CD4-positive, alpha-beta T cell (primary cell): ENCODE results near the gene MACROD2. TPM values are rescaled to one million over a fixed set of nuclear protein-coding genes. Genes with fewer than 3 reads are reported as not detected.

Experiments
- ATAC-seq: fragments of 200-7000 bp; cut with Tn5 transposase; one replicate; pipeline ENCODE4 v1.10.0; 2022; ENCODE audit warnings: mild to moderate bottlenecking; ENCODE audit not compliant: poor library complexity
- CTCF ChIA-PET: fragments of 350-600 bp; sonication (Branson Sonifier 250); formaldehyde crosslinking; loops from one replicate; lab custom pipeline; 2021; ENCODE audit warnings: antibody characterized with exemption, inconsistent platforms; lab: Charles Lee
- POLR2A ChIA-PET: fragments of 350-600 bp; sonication (Branson Sonifier 250); formaldehyde crosslinking; loops from one replicate; lab custom pipeline; 2021; ENCODE audit warnings: antibody characterized with exemption, inconsistent platforms; lab: Charles Lee
- DNase-seq, 14 experiments: peaks; one replicate each; pipeline ENCODE4 v3.0.0-alpha.2; 2013 to 2020; ENCODE audit warnings: mixed read lengths in 2 of 14
- H3K27ac ChIP-seq, 2 donors: one replicate each; pipeline versions ENCODE4 v1.5.1 to v1.7.0; 2013; ENCODE audit warnings: low read length in 2 of 2, low read depth in 1 of 2, mild to moderate bottlenecking in 1 of 2
- H3K27me3 ChIP-seq, 2 experiments: 1 replicate in 1 of 2; 2 replicates in 1 of 2; pipeline versions ENCODE4 v1.6.1 to v1.7.0; 2013; ENCODE audit warnings: low read length in 2 of 2, control low read depth in 1 of 2, mild to moderate bottlenecking in 1 of 2, moderate library complexity in 1 of 2; ENCODE audit not compliant: insufficient read depth in 2 of 2, control insufficient read depth in 1 of 2
- H3K36me3 ChIP-seq: one replicate; pipeline ENCODE4 v1.6.1; 2013; ENCODE audit warnings: low read length, control low read depth; ENCODE audit not compliant: insufficient read depth
- H3K4me1 ChIP-seq: one replicate; pipeline ENCODE4 v1.6.1; 2013; ENCODE audit warnings: low read length, control low read depth; ENCODE audit not compliant: insufficient read depth
- H3K4me3 ChIP-seq: one replicate; pipeline ENCODE4 v1.5.1; 2013; ENCODE audit warnings: mild to moderate bottlenecking, low read length, moderate library complexity
- H3K9me3 ChIP-seq, 2 experiments: 1 replicate in 1 of 2; 2 replicates in 1 of 2; pipeline versions ENCODE4 v1.6.1 to v1.7.0; 2013; ENCODE audit warnings: low read length in 2 of 2, mild to moderate bottlenecking in 2 of 2, control low read depth in 1 of 2, moderate library complexity in 1 of 2; ENCODE audit not compliant: control insufficient read depth in 1 of 2, insufficient read depth in 1 of 2
- H3K27ac Mint-ChIP-seq: one replicate; pipeline ENCODE4 v1.8.0; 2020; ENCODE audit warnings: mixed read lengths
- H3K27me3 Mint-ChIP-seq: one replicate; pipeline ENCODE4 v1.8.0; 2021; ENCODE audit warnings: mixed read lengths
- H3K36me3 Mint-ChIP-seq: one replicate; pipeline ENCODE4 v1.8.0; 2021; ENCODE audit warnings: low read depth, mixed read lengths
- H3K4me1 Mint-ChIP-seq: one replicate; pipeline ENCODE4 v1.8.0; 2021; ENCODE audit warnings: low read depth, mixed read lengths
- H3K4me3 Mint-ChIP-seq: one replicate; pipeline ENCODE4 v1.8.0; 2020; ENCODE audit warnings: mild to moderate bottlenecking, mixed read lengths
- H3K9me3 Mint-ChIP-seq: one replicate; pipeline ENCODE4 v1.8.0; 2020; ENCODE audit warnings: mixed read lengths
- CTCF ChIP-seq: fragments of 200-600 bp; IDR thresholded peaks from one replicate; pipeline ENCODE4 v1.8.0; 2022; ENCODE audit warnings: antibody characterized with exemption, mild to moderate bottlenecking
- intact Hi-C, 2 experiments: fragments of 100-400 bp; cut with DNase I in 1 of 2; cut with micrococcal nuclease in 1 of 2; formaldehyde crosslinking; loops; one replicate each; pipeline versions ENCODE4 v1.15.1 to v1.9.0; 2023 to 2025; cut with DNase I, micrococcal nuclease
- total RNA-seq, 174 experiments: library from RNA in 2 of 174; stranded (reverse) in 2 of 174; gene quantifications; one replicate each; pipeline ENCODE4 v1.2.3 and lab custom pipeline; 2021 to 2026

The MACROD2 gene
- total RNA-seq, 2 experiments from 2014 or later, result not detected

DNA sequence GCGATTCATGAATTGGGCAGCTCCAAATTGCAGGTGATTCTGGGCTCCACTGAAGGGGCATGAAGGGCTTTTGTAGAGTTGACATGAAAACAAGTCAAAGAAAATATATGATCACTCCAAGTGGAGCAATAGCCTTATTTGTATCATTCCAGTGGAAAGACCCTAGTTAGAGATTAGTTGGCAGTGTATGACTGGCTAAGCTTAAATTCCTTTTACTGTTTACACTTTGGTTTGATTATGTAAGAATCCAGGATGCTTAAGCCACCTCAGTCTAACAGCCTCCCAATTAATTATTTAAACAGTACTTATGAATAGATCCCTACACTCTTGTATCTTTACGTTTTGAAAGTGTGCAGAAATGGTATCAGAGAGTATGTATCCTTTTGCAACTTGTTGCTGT is 1865.5 kb downstream of the MACROD2 start:
- POLR2A ChIA-PET, result no interaction called here

GRCh38 chr20:15862178-15862577 is 1866.9 kb downstream of the MACROD2 start:
- Histone ChIP-seq H3K4me1 (no peaks in the 10 kb centered on the region), H3K36me3 (no peaks in the 10 kb centered on the region), H3K9me3 (no peaks in the 10 kb centered on the region), H3K27me3 (no peaks in the 10 kb centered on the region), H3K4me3 (no peak overlapping the region), H3K27ac (no peak overlapping the region)
- no peaks in the 10 kb centered on the region for H3K36me3 Mint-ChIP-seq
- ChIA-PET POLR2A (no interaction called here), CTCF (no interaction called here)
- H3K4me1 Mint-ChIP-seq, result no peaks in the 10 kb centered on the region
- no peaks in the 10 kb centered on the region for H3K27me3 Mint-ChIP-seq
- H3K27ac Mint-ChIP-seq, result no peak overlapping the region
- TF ChIP-seq CTCF, result no peak
- H3K9me3 Mint-ChIP-seq, result no peaks in the 10 kb centered on the region
- intact Hi-C loops, result no loop called here
- no peak for ATAC-seq
- H3K4me3 Mint-ChIP-seq, result no peak overlapping the region
- DNase-seq, result no peak

More for the DNA sequence above, 1865.5 kb downstream of the MACROD2 start:
- H3K4me1 ChIP-seq, result no peaks in the 10 kb centered on the region
- intact Hi-C loops, result no loop called here
- TF ChIP-seq CTCF, result no peak
- H3K27ac ChIP-seq, result no peak overlapping the region
- no peaks in the 10 kb centered on the region for H3K36me3 Mint-ChIP-seq
- H3K27ac Mint-ChIP-seq, result no peak overlapping the region
- H3K4me3 ChIP-seq, result no peak overlapping the region
- H3K9me3 Mint-ChIP-seq, result no peaks in the 10 kb centered on the region
- H3K27me3 Mint-ChIP-seq, result no peaks in the 10 kb centered on the region
- DNase-seq, result no peak
- H3K9me3 ChIP-seq, result no peaks in the 10 kb centered on the region
- no peaks in the 10 kb centered on the region for H3K4me1 Mint-ChIP-seq
- no peak for ATAC-seq
- H3K36me3 ChIP-seq, result no peaks in the 10 kb centered on the region
- no peaks in the 10 kb centered on the region for H3K27me3 ChIP-seq
- CTCF ChIA-PET, result no interaction called here
- H3K4me3 Mint-ChIP-seq, result no peak overlapping the region

DNA sequence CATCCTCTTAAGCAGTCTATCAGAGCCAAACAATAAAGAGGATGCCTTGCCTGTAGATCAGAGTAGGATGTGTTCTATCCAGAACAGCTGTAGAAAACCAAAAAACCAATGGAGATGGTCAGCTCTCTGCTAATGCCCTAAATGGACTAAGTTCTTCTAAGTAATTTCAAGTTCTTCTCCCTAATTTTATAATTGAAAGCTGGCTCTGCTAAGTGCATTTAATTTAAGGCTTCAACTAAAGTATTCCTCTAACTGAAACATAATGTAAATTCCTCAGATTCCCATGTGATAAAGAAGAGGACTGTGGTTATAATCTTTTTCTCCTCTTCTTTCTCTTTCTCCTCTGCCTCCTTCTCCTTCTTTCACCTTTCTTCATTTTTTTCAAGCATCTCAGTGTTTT is 1868.4 kb downstream of the MACROD2 start:
- no peak overlapping the region for H3K4me3 ChIP-seq
- ChIA-PET CTCF (no interaction called here), POLR2A (no interaction called here)
- H3K27ac ChIP-seq, result no peak overlapping the region
- Mint-ChIP-seq H3K36me3 (no peaks in the 10 kb centered on the region), H3K27ac (no peak overlapping the region), H3K9me3 (no peaks in the 10 kb centered on the region), H3K4me1 (no peaks in the 10 kb centered on the region), H3K27me3 (no peaks in the 10 kb centered on the region), H3K4me3 (no peak overlapping the region)
- ATAC-seq, result no peak
- no peaks in the 10 kb centered on the region for H3K4me1 ChIP-seq
- no peaks in the 10 kb centered on the region for H3K36me3 ChIP-seq
- no peaks in the 10 kb centered on the region for H3K9me3 ChIP-seq
- intact Hi-C loops, result no loop called here
- no peaks in the 10 kb centered on the region for H3K27me3 ChIP-seq
- no peak for TF ChIP-seq CTCF
- DNase-seq, result no peak
